Mucosa of stomach (tissue), 1 donor: Measurements from ENCODE around the gene PHGDH.
"Not testable (repeated sequence)": the region's sequence is repeated elsewhere in the genome, so short reads cannot be mapped to it uniquely, and the experiment has no call there.

Experiments used
- H3K27me3 ChIP-seq: one replicate; pipeline ENCODE4 v1.7.0; 2013; ENCODE audit warnings: mild to moderate bottlenecking, low read length; ENCODE audit not compliant: control insufficient read depth, insufficient read depth
- H3K36me3 ChIP-seq: one replicate; pipeline ENCODE4 v1.7.0; 2013; ENCODE audit warnings: low read length; ENCODE audit not compliant: control insufficient read depth, insufficient read depth
- H3K4me1 ChIP-seq: one replicate; pipeline ENCODE4 v1.7.0; 2013; ENCODE audit warnings: mild to moderate bottlenecking, low read length; ENCODE audit not compliant: control insufficient read depth, insufficient read depth
- H3K4me3 ChIP-seq: one replicate; pipeline ENCODE4 v1.7.0; 2013; ENCODE audit warnings: low read length
- H3K9ac ChIP-seq: one replicate; pipeline ENCODE4 v1.7.0; 2013; ENCODE audit warnings: mild to moderate bottlenecking, low read length, moderate library complexity
- H3K9me3 ChIP-seq: one replicate; pipeline ENCODE4 v1.7.0; 2013; ENCODE audit warnings: mild to moderate bottlenecking, low read length, moderate library complexity; ENCODE audit not compliant: control insufficient read depth
- donor health status: Pancreatic carcinoma.

PHGDH gene

GRCh38 chr1:119702384-119702783 is 9.3 kb upstream of the PHGDH start:
- no peak overlapping the region for H3K9ac ChIP-seq
- H3K36me3 ChIP-seq, result no peaks in the 10 kb centered on the region
- H3K9me3 ChIP-seq, result no peaks in the 10 kb centered on the region
- no peaks in the 10 kb centered on the region for H3K27me3 ChIP-seq
- H3K4me3 ChIP-seq, result no peak overlapping the region
- H3K4me1 ChIP-seq, result no peaks in the 10 kb centered on the region

DNA sequence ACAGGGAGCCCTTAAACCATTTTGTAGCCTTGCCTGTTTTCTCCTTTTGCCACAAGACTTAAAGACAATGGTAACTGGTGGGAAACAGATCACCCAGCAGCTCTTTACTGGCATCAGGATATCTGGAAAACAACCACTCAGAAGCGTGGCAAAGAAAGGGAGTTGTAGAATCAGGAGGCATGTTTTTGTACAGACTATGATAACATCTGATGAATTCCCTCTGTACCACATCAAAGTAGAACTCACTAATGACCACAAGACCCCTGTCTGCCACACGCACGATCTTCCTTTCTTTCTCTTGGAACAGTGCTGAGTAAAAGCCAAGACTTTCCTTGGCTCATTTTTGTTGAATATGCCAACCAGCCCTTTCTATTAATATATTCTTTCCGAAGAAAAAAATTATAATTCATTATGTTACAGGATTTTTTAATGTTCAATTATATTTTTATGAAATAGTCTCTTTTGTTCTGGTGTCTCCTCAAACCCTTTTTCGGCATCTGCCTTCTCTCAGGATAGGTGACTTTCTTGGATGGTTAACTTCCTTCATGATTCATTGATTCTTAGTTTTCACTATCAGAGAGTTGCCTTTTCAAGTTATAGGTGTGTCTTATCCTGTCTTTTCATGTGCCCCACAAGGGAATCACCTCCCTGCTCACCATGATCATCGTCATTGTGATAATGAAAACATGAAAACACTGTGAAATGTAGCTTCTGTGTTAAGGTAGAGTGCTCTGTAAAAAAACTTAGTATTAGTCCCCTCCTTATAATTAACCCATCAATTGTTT is 7.9 kb upstream of the PHGDH start:
- no peaks in the 10 kb centered on the region for H3K4me1 ChIP-seq
- no peak overlapping the region for H3K9ac ChIP-seq
- H3K27me3 ChIP-seq, result no peaks in the 10 kb centered on the region
- H3K36me3 ChIP-seq, result no peaks in the 10 kb centered on the region
- no peak overlapping the region for H3K4me3 ChIP-seq
- no peaks in the 10 kb centered on the region for H3K9me3 ChIP-seq

- H3K4me1 ChIP-seq, H3K9me3 ChIP-seq: not testable (repeated sequence)
Observed at GRCh38 chr1:119706599-119706998, 5.1 kb upstream of the PHGDH start.

DNA sequence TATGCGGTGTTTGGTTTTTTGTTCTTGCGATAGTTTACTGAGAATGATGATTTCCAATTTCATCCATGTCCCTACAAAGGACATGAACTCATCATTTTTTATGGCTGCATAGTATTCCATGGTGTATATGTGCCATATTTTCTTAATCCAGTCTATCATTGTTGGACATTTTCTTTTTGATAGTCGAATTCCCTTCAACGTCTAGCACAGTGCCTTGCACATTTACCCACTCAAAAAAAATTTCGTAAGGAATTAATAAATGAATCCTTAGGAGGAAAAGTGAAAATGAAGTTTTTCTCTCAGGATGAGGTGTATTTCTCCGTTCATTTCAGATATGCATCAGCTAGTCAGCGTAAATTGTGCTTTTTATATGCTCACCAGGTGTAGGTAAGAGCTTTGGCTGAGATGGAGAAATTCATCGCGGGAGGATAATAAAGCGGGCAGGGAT is 354 bp upstream of the PHGDH start:
- H3K36me3 ChIP-seq, H3K9me3 ChIP-seq, H3K9ac ChIP-seq: not testable (repeated sequence)
- Histone ChIP-seq H3K27me3 (peaks cover 18% of the 10 kb centered on the region), H3K4me3 (peak overlapping the region; percentile 74), H3K4me1 (peaks cover 14% of the 10 kb centered on the region)

More at GRCh38 chr1:119706599-119706998, 5.1 kb upstream of the PHGDH start:
- H3K4me3 ChIP-seq, H3K36me3 ChIP-seq, H3K9ac ChIP-seq, H3K27me3 ChIP-seq: not testable (repeated sequence)

DNA sequence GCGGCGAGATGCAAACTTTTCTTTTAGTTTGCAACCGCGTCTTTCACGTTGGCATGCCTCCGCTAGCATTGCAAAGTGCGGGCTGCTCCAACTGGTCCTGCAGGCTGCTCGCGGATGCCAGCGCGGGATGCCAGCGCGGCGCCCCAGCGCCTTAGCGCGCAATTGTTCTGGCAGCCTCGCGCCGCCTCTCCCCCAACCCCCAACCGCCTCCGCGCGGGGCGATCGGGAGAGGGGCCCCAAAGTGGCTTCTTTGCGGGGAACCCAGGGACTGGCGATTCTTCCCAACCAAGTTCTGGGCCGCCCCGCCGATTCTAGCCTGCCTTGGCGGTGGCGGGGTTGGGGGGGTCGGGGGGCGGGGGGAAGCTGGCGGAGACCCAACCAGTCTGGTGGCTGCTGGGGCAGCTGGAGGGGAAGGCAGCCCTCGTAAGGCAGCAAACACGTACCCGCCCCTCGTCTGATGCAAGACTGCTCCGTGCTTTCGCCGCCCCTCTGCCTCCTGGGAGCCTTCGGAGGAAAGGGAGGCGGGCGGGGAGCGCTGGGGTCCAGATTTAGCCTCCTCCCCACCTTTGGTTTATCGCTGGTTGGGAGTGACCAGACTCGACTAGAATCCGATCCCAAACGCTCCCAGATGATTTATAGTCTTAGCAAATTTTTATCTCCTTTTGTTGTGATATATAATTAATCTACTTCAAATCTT is 756 bp downstream of the PHGDH start:
- H3K27me3 ChIP-seq, result peaks cover 18% of the 10 kb centered on the region
- H3K9ac ChIP-seq, result peak overlapping the region; percentile 55
- peaks cover 14% of the 10 kb centered on the region for H3K4me1 ChIP-seq
- no peaks in the 10 kb centered on the region for H3K9me3 ChIP-seq
- H3K4me3 ChIP-seq, result peak overlapping the region; percentile 74
- H3K36me3 ChIP-seq, result no peaks in the 10 kb centered on the region

DNA sequence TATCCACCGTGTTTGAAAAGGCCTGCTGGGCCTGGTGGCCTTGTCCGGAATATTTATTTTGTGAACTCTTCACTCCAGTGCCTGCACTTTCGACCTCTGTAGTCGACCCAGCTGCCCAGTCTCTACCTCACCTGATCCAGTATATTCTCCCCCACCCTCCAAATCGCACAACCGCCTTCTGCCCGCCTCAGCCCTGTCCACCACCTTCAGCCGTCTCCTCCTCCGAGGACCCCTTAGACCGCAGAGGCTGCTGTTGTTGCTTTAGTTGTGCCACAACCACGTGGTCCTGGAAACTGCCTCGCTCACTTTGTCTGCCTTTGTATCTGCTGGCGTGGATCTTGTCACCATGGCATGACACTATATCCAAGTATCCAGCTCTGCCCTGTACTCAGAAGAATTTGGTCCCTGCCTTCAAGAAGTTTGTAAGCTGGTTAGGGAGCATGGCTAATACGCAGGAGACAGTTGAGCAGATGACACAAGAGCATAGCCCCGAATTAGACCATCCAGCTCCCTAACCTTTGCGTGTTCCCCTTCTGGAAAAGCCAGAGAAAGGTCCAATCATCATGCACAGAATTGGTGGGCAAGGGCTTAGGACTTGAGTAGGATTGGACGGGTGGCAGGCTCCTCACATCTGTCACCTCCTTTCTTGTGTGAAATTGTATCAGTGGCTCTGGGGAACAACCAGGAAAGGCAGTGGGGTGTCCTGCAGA is 1.5 kb downstream of the PHGDH start:
- peak overlapping the region; percentile 34 for H3K9ac ChIP-seq
- H3K4me3 ChIP-seq, result no peak overlapping the region
- peaks cover 14% of the 10 kb centered on the region for H3K4me1 ChIP-seq
- no peaks in the 10 kb centered on the region for H3K36me3 ChIP-seq
- no peaks in the 10 kb centered on the region for H3K9me3 ChIP-seq
- H3K27me3 ChIP-seq, result peaks cover 18% of the 10 kb centered on the region

- H3K4me1 ChIP-seq, result peaks cover 14% of the 10 kb centered on the region
- no peak overlapping the region for H3K4me3 ChIP-seq
- H3K36me3 ChIP-seq, result no peaks in the 10 kb centered on the region
- H3K9ac ChIP-seq, result no peak overlapping the region
- no peaks in the 10 kb centered on the region for H3K9me3 ChIP-seq
- peaks cover 18% of the 10 kb centered on the region for H3K27me3 ChIP-seq
Observed at GRCh38 chr1:119713749-119714456, 2.2 kb downstream of the PHGDH start.

DNA sequence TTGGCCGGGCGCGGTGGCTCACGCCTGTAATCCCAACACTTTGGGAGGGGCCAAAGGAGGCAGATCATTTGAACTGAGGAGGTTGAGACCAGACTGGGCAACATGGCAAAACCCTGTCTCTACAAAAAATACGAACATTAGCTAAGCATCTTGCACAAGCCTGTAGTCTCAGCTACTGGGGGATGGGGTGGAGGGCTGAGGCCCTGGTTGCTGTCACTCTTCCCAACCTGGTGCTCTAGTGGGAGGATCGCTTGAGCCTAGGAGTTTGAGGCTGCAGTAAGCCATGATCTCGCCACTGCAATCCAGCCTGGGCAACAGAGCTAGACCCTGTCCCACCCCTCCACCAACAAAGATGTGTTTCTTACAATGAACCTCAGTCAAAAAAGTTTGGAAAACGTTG is 2.8 kb downstream of the PHGDH start:
- Histone ChIP-seq H3K27me3 (peaks cover 18% of the 10 kb centered on the region), H3K4me1 (peaks cover 14% of the 10 kb centered on the region), H3K9ac (no peak overlapping the region), H3K9me3 (no peaks in the 10 kb centered on the region), H3K36me3 (no peaks in the 10 kb centered on the region), H3K4me3 (no peak overlapping the region)

DNA sequence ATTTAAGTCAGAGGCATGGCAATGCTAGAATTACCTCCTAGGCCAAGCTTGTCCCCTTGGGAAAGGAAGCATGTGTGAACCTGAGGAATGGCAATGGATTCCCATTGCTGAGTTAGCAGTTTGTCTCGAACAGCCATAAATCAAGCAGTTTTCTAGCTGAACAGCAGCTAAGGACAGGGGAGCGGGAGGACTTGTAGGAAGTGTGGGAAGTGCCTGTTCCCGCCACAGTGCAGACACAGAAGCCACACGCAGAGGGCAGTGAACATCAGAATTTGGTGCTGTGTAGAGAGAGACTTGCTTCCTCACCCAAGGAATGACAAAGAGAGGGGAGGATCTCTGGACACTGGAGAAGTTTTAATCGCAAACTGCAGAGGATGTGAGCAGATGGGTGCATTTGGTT is 3.8 kb downstream of the PHGDH start:
- no peaks in the 10 kb centered on the region for H3K36me3 ChIP-seq
- no peak overlapping the region for H3K4me3 ChIP-seq
- peaks cover 18% of the 10 kb centered on the region for H3K27me3 ChIP-seq
- H3K9me3 ChIP-seq, result no peaks in the 10 kb centered on the region
- peaks cover 14% of the 10 kb centered on the region for H3K4me1 ChIP-seq
- no peak overlapping the region for H3K9ac ChIP-seq

- no peaks in the 10 kb centered on the region for H3K4me1 ChIP-seq
- H3K27me3 ChIP-seq, result no peaks in the 10 kb centered on the region
- H3K9me3 ChIP-seq, result no peaks in the 10 kb centered on the region
- H3K36me3 ChIP-seq, result no peaks in the 10 kb centered on the region
- no peak overlapping the region for H3K9ac ChIP-seq
- H3K4me3 ChIP-seq, result no peak overlapping the region
Observed at GRCh38 chr1:119718409-119718808, 6.7 kb downstream of the PHGDH start.

GRCh38 chr1:119718972-119719371 is 7.2 kb downstream of the PHGDH start:
- no peak overlapping the region for H3K4me3 ChIP-seq
- H3K4me1 ChIP-seq, result no peaks in the 10 kb centered on the region
- H3K9ac ChIP-seq, result no peak overlapping the region
- H3K36me3 ChIP-seq, result no peaks in the 10 kb centered on the region
- no peaks in the 10 kb centered on the region for H3K27me3 ChIP-seq
- H3K9me3 ChIP-seq, result no peaks in the 10 kb centered on the region
